Activated CD8-positive, alpha-beta memory T cell treated with anti-CD3 and anti-CD28 coated beads, Interleukin-2, amount 50 U/mL, for 24 hours (primary cell): ENCODE data around the gene LIFR.
"Not testable (repeated sequence)": the region's sequence is repeated elsewhere in the genome, so short reads cannot be mapped to it uniquely, and the experiment has no call there.

Experiments used
- DNase-seq: peaks from one replicate; pipeline ENCODE4 v3.0.0-alpha.2; 2020; ENCODE audit errors: extremely low read depth

The LIFR gene

DNA sequence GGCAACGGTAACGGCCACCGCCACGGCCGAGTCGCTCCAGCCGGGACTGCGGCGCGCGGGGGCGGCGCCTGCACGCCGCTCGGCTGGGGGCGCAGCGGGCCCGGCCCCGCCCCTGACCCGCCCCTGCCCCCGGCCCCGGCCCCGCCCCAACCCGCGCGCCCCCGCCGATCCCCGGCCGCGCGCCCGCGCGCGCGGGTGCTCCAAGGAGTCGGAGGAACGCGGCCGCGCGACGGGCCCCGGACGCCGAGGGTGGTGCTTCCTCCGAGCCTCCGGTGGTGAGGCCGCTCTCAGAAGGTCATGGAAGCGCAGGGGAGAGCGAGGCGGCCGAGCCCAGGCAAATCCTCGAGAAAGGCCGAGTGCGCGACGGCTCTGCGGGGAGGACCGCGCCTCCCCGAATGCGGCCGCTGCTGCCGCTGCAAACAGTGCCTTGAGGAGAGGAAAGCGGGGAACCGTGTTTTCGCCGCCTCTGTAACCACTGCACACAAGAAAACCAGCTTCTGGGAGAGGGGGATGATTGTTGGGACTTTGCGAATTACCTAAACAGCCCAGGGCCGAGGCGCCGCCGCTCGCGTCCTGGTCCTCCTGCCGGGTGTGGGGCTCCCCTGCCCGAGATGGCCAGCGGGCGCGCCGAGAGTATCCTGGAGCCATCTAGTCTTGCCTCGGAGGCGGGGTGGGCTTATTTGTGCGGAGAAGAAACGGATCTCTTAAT is at the start of gene LIFR:
LIFR (minus strand) TSS at position 48 of the 709 bp plus-strand sequence. CDS start 25,999 bp downstream, outside the sequence.
- DNase-seq: no peak

DNA sequence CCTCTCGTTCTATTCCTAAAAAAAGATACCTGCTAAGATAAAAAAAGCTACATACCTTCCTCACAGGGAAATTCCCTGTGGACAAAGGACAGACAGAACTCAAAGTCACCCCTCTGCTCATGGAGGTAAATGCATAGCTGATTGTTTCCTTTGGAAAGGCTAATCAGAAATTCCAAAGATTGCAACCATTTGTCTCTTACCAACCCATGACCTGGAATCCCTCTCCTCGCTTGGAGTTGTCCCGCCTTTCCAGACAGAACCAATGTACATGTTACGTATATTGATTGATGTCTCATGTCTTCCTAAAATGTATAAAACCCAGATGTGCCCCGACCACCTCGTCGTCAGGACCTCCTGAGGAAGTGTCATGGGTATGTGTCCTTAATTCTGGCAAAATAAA is 49.2 kb upstream of the LIFR start:
- DNase-seq: no peak

DNA sequence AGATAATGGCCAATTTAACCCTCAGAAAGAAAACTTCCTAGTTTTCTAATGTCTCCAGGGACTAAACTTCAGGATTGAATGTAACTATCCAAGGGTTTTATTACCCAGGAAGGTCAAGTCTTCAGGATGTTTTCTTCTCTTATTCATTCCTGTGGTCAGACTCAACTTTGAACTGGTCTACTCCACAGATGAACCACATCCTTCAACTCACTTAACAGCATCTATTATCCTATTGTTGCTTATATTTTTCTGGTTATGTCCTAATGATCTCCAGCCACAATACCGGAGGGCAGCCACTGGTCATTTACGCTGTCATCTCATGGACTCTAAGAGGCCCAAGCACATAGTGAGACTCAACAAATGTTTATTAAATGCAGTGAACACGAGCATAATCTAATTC is 47.2 kb upstream of the LIFR start:
- DNase-seq: no peak

DNA sequence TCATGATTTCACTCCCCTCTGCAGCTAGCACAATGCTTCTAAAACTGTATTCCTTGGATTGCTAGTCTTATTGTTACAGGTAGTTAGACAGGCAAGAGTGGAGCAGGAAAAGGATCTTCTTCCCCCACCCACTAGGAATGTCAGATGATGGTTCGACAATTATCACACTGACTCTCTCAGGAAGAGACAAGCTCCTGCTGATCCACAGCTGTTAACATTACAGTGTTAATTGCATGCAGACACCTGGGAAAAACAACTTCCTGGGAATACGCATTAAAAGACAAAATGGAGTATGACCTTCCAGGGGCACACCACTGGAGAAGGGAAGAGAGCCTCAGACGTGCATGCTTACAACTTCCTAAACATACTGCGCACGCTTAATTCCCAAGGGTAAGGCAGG is 46.2 kb upstream of the LIFR start:
- DNase-seq: no peak

DNA sequence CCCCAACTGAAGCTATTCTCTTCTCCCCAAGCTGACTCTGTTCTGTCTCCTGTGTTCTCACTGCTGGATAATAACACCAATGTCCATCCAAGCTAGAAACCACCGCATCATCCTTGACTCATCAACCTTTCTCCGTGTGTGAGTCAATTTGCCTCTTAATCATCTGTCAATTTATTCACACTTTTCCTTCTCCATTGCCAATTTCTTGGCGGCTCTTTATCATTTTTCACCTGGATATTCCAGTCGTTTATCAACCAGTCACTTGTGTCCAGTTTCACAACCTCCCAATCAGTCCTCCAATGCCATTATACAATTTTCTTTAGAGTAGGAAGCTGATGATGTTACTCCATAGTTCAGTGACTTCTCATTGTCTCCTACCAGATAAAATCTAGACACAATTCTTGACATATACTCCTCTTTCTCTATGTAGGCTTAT is 45.4 kb upstream of the LIFR start:
- no peak for DNase-seq

DNA sequence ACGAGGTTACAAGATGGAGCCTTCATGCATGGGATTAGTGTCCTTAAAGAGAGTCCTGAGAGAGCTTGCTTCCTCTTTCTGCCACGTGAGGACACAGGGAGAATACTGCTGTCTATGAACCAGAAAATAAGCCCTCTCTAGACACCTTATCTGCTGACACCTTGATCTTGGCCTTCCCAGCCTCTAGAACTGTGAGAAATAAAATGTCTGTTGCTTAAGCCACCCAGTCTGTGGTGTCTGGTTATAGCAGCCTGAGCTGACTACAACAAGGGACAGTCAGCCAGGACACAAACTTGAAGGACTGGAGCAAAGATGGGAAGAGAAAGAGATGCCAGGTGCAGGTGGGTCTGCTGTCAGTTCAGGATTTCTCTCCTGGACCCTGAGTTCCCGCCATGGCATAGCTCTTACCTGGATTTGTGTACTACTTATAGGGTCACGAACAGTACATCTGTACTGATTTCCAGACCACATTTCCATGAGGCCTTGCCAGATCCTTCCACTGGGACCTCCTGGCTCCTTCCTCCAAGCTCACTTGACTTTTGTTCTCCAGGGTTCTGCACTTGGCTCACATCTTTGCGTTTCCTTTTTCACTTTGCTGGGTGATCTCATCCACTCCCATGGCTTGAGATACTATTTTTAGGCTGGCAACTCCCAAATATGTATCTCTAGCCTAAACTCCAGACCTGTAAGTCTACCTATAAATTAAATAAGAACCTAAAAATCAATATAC is 44.9 kb upstream of the LIFR start:
- DNase-seq: no peak

DNA sequence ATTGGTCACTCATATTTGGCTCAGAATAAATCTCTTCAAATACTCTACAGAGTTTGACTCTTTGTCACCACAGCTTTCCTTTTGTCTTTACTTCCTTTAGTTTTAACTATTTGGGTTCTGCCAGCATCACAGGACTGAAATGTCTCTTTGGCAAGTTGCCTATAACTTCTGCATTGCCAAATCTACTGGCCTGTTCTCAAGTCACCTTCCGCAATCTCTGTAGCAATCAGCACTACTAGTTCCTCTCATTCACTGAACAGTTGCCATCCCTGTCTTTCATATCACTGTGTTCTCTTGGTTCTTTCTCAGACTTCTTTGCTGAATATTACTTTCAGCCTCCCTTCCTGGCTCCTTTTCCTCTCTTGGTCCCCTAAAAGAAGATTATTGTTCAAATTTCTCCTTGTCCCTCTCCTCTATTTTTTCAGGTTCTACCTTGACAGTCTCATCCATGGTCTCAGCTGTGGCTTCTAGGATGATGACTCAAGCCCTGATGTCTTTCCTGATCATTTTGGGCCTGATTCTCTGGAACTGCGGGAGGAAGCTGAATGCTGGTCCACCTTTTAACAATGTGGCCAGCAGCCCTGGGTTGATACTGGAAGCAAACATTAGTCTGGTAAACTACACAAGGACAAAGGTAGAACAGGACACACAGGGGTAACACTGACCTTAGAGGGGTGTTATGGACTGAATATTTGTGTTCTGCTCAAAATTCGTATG is 44.0 kb upstream of the LIFR start:
- DNase-seq: no peak

DNA sequence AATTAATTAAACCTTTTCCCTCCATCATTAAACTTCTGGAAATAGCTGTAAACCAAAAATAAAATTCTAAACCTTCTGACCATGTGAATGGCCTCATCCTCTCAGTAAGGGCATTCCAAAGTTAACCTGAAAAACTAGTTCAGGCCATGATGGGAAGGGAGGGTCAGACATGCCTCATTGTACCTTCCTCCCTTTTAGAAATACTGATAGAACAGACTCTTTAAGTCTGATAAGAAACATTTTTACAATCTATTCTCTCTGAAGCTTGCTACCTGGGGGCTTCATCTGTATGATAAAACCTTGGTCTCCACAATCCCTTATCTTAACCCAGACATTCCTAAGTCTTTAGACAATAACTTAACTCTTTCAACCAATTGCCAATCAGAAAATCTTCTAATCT is 43.3 kb upstream of the LIFR start:
- not testable (repeated sequence) for DNase-seq

DNA sequence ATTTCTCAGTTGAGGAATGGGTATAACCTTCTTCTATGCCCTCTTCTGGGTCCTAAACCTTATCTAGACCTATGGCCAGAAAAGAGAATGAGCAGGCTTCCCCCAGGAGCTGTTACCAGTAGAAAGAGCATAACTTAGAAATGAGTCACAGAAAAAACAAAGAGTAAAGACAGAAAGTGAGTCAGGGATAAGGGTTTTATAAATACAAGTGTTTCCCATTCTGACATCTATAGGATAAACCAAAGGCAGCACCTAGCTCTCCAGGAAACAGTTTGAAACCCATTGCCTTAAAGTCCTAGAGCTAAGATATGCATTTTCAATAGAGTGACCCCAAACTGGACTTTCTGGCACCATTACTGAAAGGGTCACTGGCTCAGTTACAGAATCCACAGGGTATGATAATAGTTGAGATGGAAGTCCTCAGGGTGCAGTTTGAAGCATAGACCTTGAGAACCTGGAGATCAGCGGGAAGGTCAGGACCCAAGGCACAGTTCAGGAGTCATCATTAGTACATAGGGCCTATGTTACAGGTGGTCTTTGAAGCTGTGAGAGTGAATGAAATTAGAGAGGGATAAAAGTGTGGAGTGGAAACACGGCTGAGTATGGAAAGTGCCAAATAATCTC is 42.7 kb upstream of the LIFR start:
- DNase-seq: no peak

- no peak for DNase-seq
Observed at GRCh38 chr5:38598296-38598993, 42.0 kb upstream of the LIFR start.

GRCh38 chr5:38596981-38597380 is 40.5 kb upstream of the LIFR start:
- no peak for DNase-seq

DNA sequence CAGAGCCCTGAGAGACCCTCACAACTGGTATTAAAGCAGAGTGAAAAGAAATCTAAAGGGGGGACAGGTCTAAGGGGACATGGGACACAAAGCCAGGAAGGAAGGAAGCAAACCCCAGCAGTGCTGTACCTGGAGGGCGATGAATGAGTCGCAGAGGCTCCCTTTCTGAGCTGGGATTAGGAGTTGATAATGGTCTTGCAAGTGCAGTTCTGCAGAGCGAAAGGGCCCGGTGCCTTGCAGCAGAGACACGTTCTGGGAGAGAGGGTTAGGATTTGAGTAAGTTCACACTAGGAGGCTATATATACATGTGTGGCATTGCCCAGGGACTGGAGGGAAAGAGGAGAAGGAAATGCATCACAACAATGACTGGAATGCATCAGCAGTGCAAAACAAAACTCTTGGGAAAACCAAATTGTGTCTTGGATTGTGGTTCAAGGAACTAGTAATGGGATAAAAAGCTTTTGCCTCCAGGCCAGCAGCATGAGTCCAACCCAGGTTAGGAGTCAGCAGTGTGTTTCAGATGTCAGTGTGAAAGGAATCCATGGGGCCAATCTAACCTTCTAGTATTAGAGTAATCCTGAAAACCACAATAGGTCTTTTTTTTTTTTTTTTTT is 38.8 kb upstream of the LIFR start:
- no peak for DNase-seq

DNA sequence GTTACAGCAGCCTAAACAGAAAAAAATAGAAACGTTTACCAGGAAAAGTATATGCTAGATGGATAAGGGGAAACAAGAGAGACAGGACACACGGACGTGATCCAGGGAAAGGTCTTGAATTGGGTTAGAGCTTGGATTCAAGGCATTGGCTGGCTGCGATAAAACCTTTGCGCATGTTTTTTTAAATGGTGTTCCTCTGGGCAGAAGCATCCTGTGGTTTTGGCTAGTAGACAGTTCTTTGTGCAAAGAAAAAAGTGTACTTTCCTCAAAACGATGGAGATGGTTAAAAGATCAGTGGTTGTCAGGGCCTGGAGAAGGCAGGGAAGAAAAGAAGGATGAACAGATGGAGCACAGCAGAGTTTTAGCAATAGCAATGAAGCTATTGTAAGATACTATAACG is 37.5 kb upstream of the LIFR start:
- no peak for DNase-seq

DNA sequence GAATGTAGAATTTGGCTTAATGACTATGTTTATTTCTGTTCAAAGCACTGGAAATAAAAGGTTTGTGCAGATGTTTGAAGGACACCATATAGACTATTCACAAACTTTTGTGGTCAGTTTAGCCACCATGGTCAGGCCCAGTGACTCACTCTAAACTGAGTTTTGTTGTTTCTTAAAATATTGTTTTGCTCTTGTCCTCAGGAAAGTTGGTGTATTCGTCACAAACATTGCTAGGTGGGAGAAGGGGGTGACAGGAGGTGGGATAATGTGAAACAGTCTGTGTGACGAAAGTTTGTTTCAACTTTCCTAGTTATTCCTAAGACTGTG is 35.0 kb upstream of the LIFR start:
- DNase-seq: no peak

- no peak for DNase-seq
Observed at GRCh38 chr5:38590838-38591522, 34.5 kb upstream of the LIFR start.

DNA sequence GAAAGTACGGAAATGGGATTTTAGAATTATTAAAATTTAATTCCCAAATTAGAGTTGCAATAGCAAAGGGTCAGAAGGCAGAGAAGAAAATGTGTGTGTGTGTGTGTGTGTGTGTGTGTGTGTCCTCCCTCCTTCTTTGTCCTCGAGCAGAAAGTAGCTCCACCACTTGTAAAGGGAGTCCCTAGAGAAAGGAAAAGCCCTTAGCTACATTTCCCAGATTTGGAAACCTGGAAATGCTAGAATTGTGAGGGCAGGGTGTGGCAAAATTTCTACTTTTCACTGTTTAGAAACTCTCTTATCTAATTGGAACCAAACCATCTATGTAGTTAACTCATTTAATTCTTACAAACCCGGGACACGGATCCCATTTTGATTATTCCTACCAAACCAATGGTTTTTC is 33.2 kb upstream of the LIFR start:
- DNase-seq: no peak

DNA sequence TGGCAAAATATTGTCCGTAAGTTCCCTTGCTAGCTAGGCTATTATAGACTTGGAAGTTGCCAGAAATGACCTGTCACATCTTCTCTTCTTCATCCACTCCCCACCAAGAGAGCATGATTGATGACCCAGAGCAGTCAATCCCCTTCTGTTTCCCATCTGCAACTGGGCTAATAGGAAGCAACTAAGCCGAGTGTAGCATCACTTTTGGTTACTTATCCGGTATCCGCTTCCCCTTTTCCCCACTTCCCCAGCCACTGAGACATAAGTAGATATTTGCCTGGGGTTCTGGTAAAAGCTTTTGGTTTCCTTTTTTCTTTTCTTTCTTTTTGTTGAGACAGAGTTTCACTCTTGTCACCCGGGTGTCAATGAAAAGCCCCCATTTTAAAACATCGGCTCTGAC is 29.4 kb upstream of the LIFR start:
- no peak for DNase-seq

DNA sequence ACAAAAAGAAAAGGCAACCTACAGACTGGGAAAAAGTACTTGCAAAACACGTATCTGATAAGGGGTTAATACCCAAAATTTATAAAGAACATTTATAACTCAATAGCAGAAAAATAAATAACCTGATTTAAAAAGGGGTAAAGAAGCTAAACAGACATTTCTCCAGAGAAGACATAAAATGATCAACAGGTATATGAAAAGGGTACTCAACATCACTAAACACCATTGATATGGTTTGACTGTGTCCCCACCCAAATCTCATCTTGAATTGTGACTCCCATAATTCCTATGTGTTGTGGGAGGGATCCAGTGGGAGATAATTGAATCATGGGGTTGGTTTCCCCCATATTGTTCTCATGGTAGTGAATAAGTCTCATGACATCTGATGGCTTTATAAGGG is 27.1 kb upstream of the LIFR start:
- no peak for DNase-seq

- DNase-seq: no peak
Observed at GRCh38 chr5:38582975-38583319, 26.5 kb upstream of the LIFR start.

DNA sequence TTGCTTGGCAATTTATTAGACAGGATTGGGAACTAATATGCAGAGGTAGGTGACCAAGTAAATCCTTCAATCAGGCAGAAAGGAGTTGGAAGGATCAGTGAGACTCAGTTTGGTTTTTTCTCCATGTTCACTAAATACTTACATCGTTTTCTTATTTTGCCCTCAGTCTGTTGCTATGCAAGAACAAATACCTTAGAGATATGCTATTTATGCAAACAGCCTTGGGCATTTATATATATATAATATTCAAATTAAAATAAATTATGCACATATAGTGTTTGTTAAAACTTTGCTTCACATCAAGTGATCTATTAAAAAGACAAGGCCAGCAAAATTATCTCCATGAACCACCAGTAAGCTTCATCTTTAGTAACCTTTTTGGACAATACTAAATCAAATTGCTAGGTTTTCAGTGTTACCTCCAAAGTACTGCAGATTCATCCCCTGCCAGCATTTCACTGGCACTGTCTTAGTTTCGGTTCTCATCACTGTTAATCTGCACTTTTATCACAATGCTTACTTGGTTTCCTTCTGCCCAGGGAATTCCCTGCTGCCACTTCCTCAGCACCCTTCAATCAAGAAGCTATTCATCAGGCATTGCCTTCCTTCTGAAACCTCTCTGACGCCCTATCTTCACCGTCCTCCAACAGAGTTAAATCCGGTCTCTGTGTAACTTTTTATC is 26.0 kb upstream of the LIFR start:
- no peak for DNase-seq
